ENCODE results near the gene SBF2. TPM values are rescaled to one million over a fixed set of nuclear protein-coding genes. Genes with fewer than 3 reads are reported as not detected.

SBF2 gene
- total RNA-seq, 1 donor from 2014 or later: 5.3 TPM

DNA sequence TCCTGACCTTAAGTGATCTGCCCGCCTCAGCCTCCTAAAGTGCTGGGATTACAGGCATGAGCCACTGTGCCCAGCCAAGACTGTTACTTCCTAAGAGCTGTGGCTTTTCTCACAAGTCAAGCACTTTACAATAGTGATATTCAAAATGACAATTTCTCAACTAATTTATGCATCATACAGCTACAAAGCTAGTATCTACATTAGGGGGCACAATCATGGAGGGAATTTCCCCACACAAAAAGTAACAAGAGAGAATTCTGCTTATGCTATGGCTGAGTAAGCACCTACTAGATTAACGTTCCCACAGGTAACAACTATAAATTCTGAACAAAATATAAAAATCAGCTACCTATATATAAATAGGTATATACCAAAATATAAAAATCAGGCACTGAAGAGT is 72.7 kb downstream of the SBF2 start:
- Mint-ChIP-seq H3K4me3 (no peak overlapping the region), H3K4me1 (ENCODE audit: low read depth) (no peaks in the 10 kb centered on the region), H3K27ac (no peak overlapping the region), H3K27me3 (ENCODE audit: insufficient read depth) (no peaks in the 10 kb centered on the region), H3K9me3 (peaks cover 4% of the 10 kb centered on the region), H3K36me3 (ENCODE audit: low read depth) (peaks cover 2% of the 10 kb centered on the region)
- no peak for DNase-seq (ENCODE audit: low spot score)
- intact Hi-C loops (cut with micrococcal nuclease): no loop called here

DNA sequence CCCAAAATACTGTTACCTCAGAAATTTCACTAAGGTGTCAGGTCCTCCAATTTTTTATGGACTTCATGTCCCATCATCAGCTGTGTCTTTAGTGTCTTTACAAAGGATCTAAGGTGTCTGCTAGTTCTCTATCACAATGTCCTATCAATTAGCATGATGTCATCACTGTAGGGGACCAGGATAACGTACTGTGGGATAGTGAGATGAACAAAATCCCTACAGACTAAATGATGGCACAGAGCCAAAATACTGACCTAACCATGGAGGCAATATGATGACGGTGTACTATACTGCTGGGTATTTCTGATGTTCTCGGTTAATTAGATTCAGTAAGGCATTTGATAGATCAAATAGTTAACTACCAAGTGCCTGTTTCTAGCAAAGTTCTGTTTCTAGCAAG is 82.5 kb downstream of the SBF2 start:
- no peaks in the 10 kb centered on the region for H3K9me3 Mint-ChIP-seq

DNA sequence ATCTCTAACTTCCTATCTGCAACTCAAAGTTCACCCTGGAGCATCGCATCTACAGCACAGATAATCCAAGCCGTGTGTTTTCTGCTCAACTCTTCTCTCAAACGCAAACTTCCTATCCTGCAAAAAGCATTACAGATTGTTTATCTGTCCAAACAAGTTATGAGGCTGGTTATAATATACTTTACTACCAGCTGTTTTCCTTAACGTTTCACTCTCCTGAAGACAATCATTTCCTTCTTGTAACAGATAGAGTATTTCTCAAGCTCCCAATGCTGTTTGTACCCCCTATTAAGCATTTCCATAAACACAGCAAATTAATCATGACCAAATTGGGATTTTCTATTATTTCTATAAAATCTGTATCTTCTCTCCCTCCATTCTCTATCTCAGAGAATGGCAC is 84.7 kb downstream of the SBF2 start:
- intact Hi-C loops (cut with micrococcal nuclease): loop anchor here (2.0 to 5.0 kb wide), 4 partner anchors 157 to 528 kb away; no protein-coding TSS in a partner anchor
- no peaks in the 10 kb centered on the region for H3K9me3 Mint-ChIP-seq
- H3K27ac Mint-ChIP-seq: no peak overlapping the region
- H3K36me3 Mint-ChIP-seq (ENCODE audit: low read depth): no peaks in the 10 kb centered on the region
- peaks cover 9% of the 10 kb centered on the region for H3K27me3 Mint-ChIP-seq (ENCODE audit: insufficient read depth)
- DNase-seq (ENCODE audit: low spot score): no peak
- no peaks in the 10 kb centered on the region for H3K4me1 Mint-ChIP-seq (ENCODE audit: low read depth)
- no peak overlapping the region for H3K4me3 Mint-ChIP-seq

More for the DNA sequence above, 82.5 kb downstream of the SBF2 start:
- Mint-ChIP-seq H3K27ac (no peak overlapping the region), H3K4me3 (no peak overlapping the region), H3K36me3 (ENCODE audit: low read depth) (no peaks in the 10 kb centered on the region), H3K27me3 (ENCODE audit: insufficient read depth) (peaks cover 8% of the 10 kb centered on the region), H3K4me1 (ENCODE audit: low read depth) (no peaks in the 10 kb centered on the region)
- DNase-seq (ENCODE audit: low spot score): no peak
- intact Hi-C loops (cut with micrococcal nuclease): no loop called here

DNA sequence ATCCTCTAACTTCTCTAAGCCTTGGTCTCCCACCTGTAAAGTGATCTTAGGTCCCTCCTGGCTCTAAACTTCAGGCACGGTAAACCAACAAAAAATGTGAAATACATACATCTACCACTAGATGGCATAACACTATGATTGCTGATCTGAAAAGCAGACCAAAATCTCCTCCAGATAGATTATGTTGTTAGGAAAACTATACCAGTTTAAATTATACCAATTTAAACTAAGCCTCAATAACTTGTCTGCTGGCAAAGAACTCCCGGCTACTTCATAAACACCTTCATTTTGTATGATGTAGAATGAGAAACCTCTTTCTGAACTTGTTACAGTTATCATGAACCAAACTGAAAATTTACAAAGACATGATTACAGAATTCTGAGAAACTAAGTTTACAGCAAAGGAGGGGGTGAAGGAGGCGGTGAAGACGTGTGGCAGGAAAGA is 85.9 kb downstream of the SBF2 start:
- H3K27ac Mint-ChIP-seq: no peak overlapping the region
- H3K9me3 Mint-ChIP-seq: peaks cover 8% of the 10 kb centered on the region
- H3K4me1 Mint-ChIP-seq (ENCODE audit: low read depth): no peaks in the 10 kb centered on the region
- DNase-seq (ENCODE audit: low spot score): no peak
- intact Hi-C loops (cut with micrococcal nuclease): loop anchor here (1.0 to 5.0 kb wide), 6 partner anchors 99 to 529 kb away; no protein-coding TSS in a partner anchor
- no peak overlapping the region for H3K4me3 Mint-ChIP-seq
- H3K36me3 Mint-ChIP-seq (ENCODE audit: low read depth): no peaks in the 10 kb centered on the region
- peaks cover 11% of the 10 kb centered on the region for H3K27me3 Mint-ChIP-seq (ENCODE audit: insufficient read depth)

DNA sequence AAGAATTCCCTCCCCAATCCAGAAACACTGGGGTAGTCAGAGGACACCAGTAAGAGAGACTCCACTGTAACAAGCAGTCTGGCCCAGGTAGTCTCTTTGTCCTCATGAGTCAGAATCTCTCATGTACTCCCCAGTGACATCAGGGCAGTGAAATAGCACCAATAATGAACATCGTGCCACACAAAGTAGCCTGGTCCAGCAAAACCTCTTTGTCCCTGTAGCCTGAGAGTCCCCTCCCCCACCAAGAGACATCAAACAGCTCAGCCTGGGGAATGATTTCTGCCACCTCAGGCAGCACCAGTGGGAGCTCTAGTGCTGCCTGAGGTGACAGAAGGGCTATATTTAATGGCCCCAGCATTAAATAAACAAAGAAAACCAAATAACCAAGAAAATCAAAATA is 88.1 kb downstream of the SBF2 start:
- H3K4me3 Mint-ChIP-seq: no peak overlapping the region
- intact Hi-C loops (cut with micrococcal nuclease): loop anchor here (5.0 kb wide), 1 partner anchor 531 kb away; no protein-coding TSS in a partner anchor
- H3K4me1 Mint-ChIP-seq (ENCODE audit: low read depth): no peaks in the 10 kb centered on the region
- H3K27me3 Mint-ChIP-seq (ENCODE audit: insufficient read depth): peaks cover 8% of the 10 kb centered on the region
- peaks cover 1% of the 10 kb centered on the region for H3K36me3 Mint-ChIP-seq (ENCODE audit: low read depth)
- H3K27ac Mint-ChIP-seq: no peak overlapping the region
- no peak for DNase-seq (ENCODE audit: low spot score)
- H3K9me3 Mint-ChIP-seq: peaks cover 15% of the 10 kb centered on the region

DNA sequence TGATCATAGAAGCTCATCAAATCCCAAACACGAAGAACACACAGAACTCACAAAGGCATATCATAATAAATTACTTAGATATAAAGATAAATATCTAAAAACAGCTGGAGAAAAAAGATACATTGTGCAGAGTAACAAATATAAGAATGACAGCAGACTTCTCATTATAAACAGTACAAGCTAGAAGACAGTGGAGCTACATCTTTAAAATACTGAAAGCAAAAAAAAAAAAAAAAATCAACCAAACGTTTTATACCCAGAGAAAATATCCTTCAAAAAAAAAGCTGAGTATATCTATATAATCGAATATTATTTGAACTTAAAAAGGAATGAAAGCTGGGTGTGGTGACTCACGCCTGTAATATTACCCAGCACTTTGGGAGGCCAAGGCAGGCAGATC is 90.0 kb downstream of the SBF2 start:
- H3K4me1 Mint-ChIP-seq (ENCODE audit: low read depth): no peaks in the 10 kb centered on the region
- H3K9me3 Mint-ChIP-seq: peaks cover 15% of the 10 kb centered on the region
- H3K4me3 Mint-ChIP-seq: no peak overlapping the region
- no peak overlapping the region for H3K27ac Mint-ChIP-seq
- H3K27me3 Mint-ChIP-seq (ENCODE audit: insufficient read depth): peaks cover 5% of the 10 kb centered on the region
- intact Hi-C loops (cut with micrococcal nuclease): no loop called here
- DNase-seq (ENCODE audit: low spot score): no peak
- H3K36me3 Mint-ChIP-seq (ENCODE audit: low read depth): peaks cover 1% of the 10 kb centered on the region

DNA sequence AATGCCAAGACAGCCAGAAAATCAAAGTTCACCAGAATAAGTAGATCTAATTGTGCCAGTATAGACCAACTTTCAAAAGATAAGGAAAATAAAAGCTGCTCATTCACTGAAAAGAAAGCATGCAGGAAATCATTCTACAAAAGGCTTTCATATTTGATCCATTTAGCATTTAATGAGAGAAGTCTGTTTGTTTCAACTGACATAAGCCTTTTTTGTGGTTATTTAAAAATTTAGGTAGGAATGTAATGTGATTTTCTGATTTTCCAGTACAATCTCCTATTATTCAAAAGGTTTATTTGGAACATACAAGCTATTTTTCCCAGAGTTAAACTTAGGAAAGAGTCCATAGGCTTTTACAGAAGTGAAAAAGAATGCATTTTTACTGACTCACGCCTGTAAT is 92.7 kb downstream of the SBF2 start:
- Mint-ChIP-seq H3K9me3 (peaks cover 15% of the 10 kb centered on the region), H3K36me3 (ENCODE audit: low read depth) (peaks cover 1% of the 10 kb centered on the region), H3K4me3 (no peak overlapping the region), H3K27me3 (ENCODE audit: insufficient read depth) (peaks cover 5% of the 10 kb centered on the region), H3K4me1 (ENCODE audit: low read depth) (no peaks in the 10 kb centered on the region), H3K27ac (no peak overlapping the region)
- intact Hi-C loops (cut with micrococcal nuclease): no loop called here
- no peak for DNase-seq (ENCODE audit: low spot score)

DNA sequence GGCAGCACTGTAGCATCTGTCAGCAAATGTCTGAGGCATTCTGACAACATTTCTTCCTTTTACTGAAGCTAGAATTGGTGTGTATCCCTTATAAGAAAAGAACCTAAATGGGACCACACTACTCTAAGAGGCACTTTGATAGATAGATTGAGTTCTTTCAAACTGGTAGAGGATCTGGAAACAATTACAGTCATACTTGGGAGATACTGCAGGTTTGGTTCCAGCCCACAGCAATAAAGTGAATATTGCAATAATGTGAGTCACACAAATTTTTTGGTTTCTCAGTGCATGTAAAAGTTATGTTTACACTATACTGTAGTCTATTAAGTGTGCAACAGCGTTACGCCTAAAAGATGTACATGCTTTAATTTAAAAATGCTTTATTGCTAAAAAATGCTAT is 96.9 kb downstream of the SBF2 start:
- intact Hi-C loops (cut with micrococcal nuclease): no loop called here
- Mint-ChIP-seq H3K27ac (no peak overlapping the region), H3K4me3 (no peak overlapping the region), H3K27me3 (ENCODE audit: insufficient read depth) (peaks cover 2% of the 10 kb centered on the region), H3K4me1 (ENCODE audit: low read depth) (no peaks in the 10 kb centered on the region), H3K9me3 (no peaks in the 10 kb centered on the region), H3K36me3 (ENCODE audit: low read depth) (no peaks in the 10 kb centered on the region)
- no peak for DNase-seq (ENCODE audit: low spot score)

DNA sequence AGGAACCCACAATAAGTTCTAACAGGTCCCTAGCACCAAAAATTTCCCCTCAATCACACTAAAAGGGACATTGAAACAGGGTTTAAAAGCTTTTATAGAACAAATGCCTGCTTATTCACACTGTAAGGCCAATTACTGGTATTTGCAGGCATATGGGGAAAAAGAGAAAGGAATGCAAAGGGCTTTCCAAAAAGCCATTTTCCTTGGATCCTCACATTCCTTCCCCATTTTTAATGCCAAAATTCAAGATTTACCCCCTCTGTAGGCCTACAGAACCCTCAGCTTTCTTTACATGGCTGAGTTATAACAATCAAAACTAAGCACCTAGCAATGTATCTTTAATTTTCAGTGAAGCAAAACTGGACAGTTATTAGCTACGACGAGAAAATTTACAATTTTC is 102.0 kb downstream of the SBF2 start:
- no peak for DNase-seq (ENCODE audit: low spot score)
- Mint-ChIP-seq H3K9me3 (no peaks in the 10 kb centered on the region), H3K27ac (no peak overlapping the region), H3K4me3 (no peak overlapping the region), H3K36me3 (ENCODE audit: low read depth) (no peaks in the 10 kb centered on the region), H3K4me1 (ENCODE audit: low read depth) (no peaks in the 10 kb centered on the region), H3K27me3 (ENCODE audit: insufficient read depth) (peaks cover under 1% of the 10 kb centered on the region)
- intact Hi-C loops (cut with micrococcal nuclease): no loop called here

DNA sequence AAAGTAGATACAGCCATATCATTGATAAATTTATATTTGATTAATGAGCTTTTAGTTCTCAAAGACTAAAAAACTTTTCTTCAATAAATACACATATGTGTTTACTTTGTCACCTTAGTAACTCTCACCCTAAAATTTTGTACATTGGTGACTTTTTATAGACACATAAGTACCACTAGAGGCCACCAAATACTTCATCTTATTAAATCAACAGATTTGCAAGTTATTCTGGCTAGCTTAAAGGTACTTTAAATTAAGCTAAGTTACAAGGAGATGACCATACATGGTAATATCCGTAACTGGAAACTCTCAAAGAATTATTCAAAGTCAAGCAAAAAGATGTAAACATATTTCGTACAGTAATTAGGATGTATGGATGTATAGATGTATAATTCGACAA is 112.2 kb downstream of the SBF2 start:
- Mint-ChIP-seq H3K4me1 (ENCODE audit: low read depth) (no peaks in the 10 kb centered on the region), H3K27ac (no peak overlapping the region), H3K4me3 (no peak overlapping the region), H3K27me3 (ENCODE audit: insufficient read depth) (no peaks in the 10 kb centered on the region), H3K9me3 (no peaks in the 10 kb centered on the region), H3K36me3 (ENCODE audit: low read depth) (no peaks in the 10 kb centered on the region)
- no peak for DNase-seq (ENCODE audit: low spot score)
- intact Hi-C loops (cut with micrococcal nuclease): no loop called here

DNA sequence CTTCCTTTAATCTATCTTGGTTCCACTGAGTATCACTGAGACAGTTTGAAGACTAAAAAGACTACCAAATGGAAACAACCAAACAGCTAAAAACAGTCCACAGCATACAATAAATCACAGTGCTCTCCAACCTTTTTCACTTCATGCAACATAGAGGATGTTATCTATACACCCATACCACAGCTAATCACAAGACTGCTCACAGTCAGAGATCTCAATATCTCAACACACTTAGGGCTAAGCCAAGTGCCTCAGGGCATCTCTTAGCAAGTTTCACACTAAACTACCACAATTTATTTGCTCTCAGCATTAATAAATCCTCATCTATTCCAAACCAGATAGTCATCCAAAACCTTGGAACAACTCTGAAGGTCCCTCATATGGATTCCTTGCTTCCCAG is 129.4 kb downstream of the SBF2 start:
- H3K36me3 Mint-ChIP-seq (ENCODE audit: low read depth): no peaks in the 10 kb centered on the region
- no peak overlapping the region for H3K27ac Mint-ChIP-seq
- intact Hi-C loops (cut with micrococcal nuclease): no loop called here
- H3K4me3 Mint-ChIP-seq: no peak overlapping the region
- no peak for DNase-seq (ENCODE audit: low spot score)
- H3K9me3 Mint-ChIP-seq: no peaks in the 10 kb centered on the region
- H3K4me1 Mint-ChIP-seq (ENCODE audit: low read depth): no peaks in the 10 kb centered on the region
- H3K27me3 Mint-ChIP-seq (ENCODE audit: insufficient read depth): peaks cover 3% of the 10 kb centered on the region

DNA sequence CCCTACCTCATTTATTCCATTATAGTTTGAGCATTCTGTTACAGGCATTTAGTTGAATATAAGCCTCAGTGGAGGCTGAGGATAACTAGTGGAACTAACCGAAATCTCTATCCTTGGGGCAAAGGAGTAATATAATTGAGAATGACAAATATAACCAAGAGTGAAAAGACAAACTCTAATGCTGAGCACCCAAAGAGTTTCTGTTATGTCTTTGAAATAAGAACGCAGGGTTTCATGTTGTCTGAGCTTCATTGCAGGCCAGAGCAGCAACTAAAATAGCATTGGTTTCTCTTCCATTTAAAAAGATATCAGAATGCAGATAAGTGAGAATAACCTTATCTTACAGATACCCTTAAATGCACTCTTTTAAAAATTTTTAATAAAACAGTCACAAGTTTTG is 131.8 kb downstream of the SBF2 start:
- Mint-ChIP-seq H3K4me3 (no peak overlapping the region), H3K36me3 (ENCODE audit: low read depth) (no peaks in the 10 kb centered on the region), H3K27me3 (ENCODE audit: insufficient read depth) (peaks cover 3% of the 10 kb centered on the region), H3K9me3 (peaks cover 9% of the 10 kb centered on the region), H3K4me1 (ENCODE audit: low read depth) (no peaks in the 10 kb centered on the region), H3K27ac (no peak overlapping the region)
- DNase-seq (ENCODE audit: low spot score): no peak
- intact Hi-C loops (cut with micrococcal nuclease): no loop called here

DNA sequence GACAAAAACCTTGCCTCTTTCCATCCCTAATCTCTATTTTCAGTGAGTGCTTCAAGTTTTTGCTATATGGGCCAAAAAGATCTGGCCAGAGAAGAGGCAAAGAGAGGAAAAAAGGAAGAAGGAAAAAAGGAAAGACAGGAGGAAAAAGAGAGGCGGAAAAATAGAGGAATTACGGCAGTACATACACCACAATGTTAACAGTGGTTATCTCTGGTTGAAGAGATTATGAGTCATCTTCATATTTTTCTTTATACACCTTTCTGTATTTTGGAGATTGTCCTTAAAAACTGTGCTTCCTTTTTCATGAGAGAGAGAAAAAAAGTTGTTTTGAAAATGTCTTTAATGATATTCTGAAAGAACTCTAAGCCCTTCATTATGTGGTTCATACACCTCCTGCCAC is 133.7 kb downstream of the SBF2 start:
- Mint-ChIP-seq H3K27ac (no peak overlapping the region), H3K27me3 (ENCODE audit: insufficient read depth) (peaks cover 3% of the 10 kb centered on the region), H3K36me3 (ENCODE audit: low read depth) (no peaks in the 10 kb centered on the region), H3K4me1 (ENCODE audit: low read depth) (no peaks in the 10 kb centered on the region), H3K9me3 (peaks cover 18% of the 10 kb centered on the region), H3K4me3 (no peak overlapping the region)
- intact Hi-C loops (cut with micrococcal nuclease): no loop called here
- DNase-seq (ENCODE audit: low spot score): no peak

DNA sequence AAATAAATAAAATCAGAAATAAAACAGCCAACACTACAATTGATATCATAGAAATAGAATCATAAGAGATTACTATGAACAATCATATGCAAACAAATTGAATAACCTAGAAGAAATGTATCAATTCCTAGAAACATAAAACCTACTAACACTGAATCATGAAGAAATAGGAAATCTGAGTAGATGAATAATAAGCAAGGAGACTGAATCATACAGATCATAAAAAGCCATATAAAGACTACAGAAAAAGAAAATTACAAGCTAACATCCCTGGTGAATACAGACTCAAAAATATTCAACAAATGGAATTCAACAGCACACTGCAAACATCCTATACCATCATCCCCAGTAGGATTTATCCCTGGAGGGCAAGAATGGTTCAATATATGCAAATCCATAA is 135.6 kb downstream of the SBF2 start:
- Mint-ChIP-seq H3K27me3 (ENCODE audit: insufficient read depth) (no peaks in the 10 kb centered on the region), H3K27ac (no peak overlapping the region), H3K4me1 (ENCODE audit: low read depth) (no peaks in the 10 kb centered on the region), H3K36me3 (ENCODE audit: low read depth) (no peaks in the 10 kb centered on the region), H3K4me3 (no peak overlapping the region), H3K9me3 (peaks cover 18% of the 10 kb centered on the region)
- DNase-seq (ENCODE audit: low spot score): no peak
- intact Hi-C loops (cut with micrococcal nuclease): no loop called here
